AG20443 (cell line): ENCODE results near the gene ADAMTS7.

Experiments
- DNase-seq: peaks from one replicate; pipeline ENCODE4 v3.0.0; 2012; ENCODE audit warnings: low spot score, mixed read lengths

ADAMTS7 gene

GRCh38 chr15:78716651-78717050 is 94.6 kb downstream of the ADAMTS7 start:
- no peak for DNase-seq

- DNase-seq: no peak
These were observed 95.3 kb downstream of the ADAMTS7 start for GRCh38 chr15:78715930-78716329.

- no peak for DNase-seq
These were observed 95.8 kb downstream of the ADAMTS7 start for GRCh38 chr15:78715434-78715833.

- no peak for DNase-seq
These were observed 96.4 kb downstream of the ADAMTS7 start for GRCh38 chr15:78714890-78715289.

- no peak for DNase-seq
These were observed 98.3 kb downstream of the ADAMTS7 start for GRCh38 chr15:78712797-78713515.

GRCh38 chr15:78711638-78712037 is 99.6 kb downstream of the ADAMTS7 start:
- no peak for DNase-seq

GRCh38 chr15:78709263-78709882 is 101.9 kb downstream of the ADAMTS7 start:
- DNase-seq: peak; percentile 83
